IMR-90 (cell line): ENCODE measurements around the gene SLC38A8.

Experiments used
- CHD1 ChIP-seq: IDR thresholded peaks from 2 replicates; pipeline ENCODE4 v1.6.1; 2012; ENCODE audit warnings: low read depth, low read length, improper control_type of control experiment
- FOS ChIP-seq: fragments of 150-350 bp; IDR thresholded peaks from 2 replicates; pipeline ENCODE4 v1.6.1; 2016; ENCODE audit warnings: low read depth, low read length
- NFE2L2 ChIP-seq: fragments of 150-350 bp; IDR thresholded peaks from 2 replicates; pipeline ENCODE4 v1.6.1; 2016; ENCODE audit warnings: low read depth, mild to moderate bottlenecking, low read length
- RCOR1 ChIP-seq: IDR thresholded peaks from 2 replicates; pipeline ENCODE4 v1.6.1; 2012; ENCODE audit warnings: mild to moderate bottlenecking, low read length, improper control_type of control experiment; ENCODE audit not compliant: insufficient replicate concordance
- TF ChIP-seq, protein P1 (sequence below): conservative IDR thresholded peaks from 2 replicates; pipeline ENCODE4 v1.5.1; 2012; ENCODE audit warnings: mild to moderate bottlenecking, low read depth, low read length, improper control_type of control experiment

DNA sequence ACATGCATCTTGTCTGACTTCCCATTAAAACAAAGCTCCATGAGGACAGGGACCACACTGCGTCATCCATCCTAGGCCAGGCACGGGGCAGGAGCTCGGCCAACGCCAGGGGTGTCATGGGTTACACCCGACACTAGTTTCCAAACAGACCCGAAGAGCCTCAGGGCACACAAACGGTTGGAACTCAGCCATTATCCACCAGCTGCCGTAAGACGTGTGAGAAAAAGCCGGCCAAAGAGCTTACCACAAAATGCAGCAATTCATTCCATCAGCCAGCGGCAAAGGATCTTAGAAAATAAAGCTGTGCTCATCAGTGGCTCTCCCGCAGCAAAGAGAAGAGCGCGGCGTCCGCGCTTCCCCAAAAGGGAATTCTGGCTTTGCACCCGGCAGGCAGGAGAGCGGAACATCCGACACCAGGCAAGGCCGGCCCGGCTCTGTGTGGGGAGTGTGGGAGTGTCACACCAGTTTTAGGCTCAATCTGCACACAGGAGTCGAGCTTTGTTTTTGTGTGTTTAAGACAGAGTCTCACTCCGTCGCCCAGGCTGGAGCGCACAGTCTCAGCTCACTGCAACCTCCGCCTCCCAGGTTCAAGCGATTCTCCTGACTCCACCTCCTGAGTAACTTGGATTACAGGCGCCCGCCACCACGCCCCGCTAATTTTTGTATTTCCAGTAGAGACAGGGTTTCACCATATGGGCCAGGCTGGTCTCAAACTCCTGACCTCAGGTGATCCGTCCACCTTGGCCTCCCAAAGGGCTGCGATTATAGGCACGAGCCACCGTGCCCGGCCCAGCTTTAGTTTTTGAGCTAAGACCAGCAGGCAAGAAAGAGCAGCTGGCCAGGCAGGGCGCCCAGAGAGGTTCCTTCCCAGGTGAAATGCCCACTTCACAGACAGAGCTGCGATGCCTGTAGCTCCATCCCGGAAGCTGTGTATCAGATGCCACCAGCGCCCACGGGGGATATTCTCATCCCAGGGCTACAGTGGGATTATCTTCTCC, 1.5 kb downstream of the SLC38A8 start:
- TF ChIP-seq, protein P1, sequence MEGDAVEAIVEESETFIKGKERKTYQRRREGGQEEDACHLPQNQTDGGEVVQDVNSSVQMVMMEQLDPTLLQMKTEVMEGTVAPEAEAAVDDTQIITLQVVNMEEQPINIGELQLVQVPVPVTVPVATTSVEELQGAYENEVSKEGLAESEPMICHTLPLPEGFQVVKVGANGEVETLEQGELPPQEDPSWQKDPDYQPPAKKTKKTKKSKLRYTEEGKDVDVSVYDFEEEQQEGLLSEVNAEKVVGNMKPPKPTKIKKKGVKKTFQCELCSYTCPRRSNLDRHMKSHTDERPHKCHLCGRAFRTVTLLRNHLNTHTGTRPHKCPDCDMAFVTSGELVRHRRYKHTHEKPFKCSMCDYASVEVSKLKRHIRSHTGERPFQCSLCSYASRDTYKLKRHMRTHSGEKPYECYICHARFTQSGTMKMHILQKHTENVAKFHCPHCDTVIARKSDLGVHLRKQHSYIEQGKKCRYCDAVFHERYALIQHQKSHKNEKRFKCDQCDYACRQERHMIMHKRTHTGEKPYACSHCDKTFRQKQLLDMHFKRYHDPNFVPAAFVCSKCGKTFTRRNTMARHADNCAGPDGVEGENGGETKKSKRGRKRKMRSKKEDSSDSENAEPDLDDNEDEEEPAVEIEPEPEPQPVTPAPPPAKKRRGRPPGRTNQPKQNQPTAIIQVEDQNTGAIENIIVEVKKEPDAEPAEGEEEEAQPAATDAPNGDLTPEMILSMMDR: no peak
- TF ChIP-seq NFE2L2 (no peak), RCOR1 (no peak), FOS (no peak), CHD1 (no peak)
